ENCODE data around the gene LAG3.

- no peak for TF ChIP-seq ZFX (IDR thresholded peaks at IDR 0.05)
- TF ChIP-seq POLR2AphosphoS5 (IDR thresholded peaks at IDR 0.05; ENCODE audit: low read depth, low read length): no peak
- TF ChIP-seq POLR2A (IDR thresholded peaks at IDR 0.05; ENCODE audit: borderline replicate concordance, extremely low read depth, insufficient read depth, insufficient read length): no peak
- TF ChIP-seq CTCF (IDR thresholded peaks at IDR 0.05 in 2 of 3, conservative IDR thresholded peaks at IDR 0.05 in 1 of 3; ENCODE audit: borderline replicate concordance in 1 of 3, insufficient read depth in 1 of 3, low read depth in 2 of 3, low read length in 2 of 3): no peak
- no peak for TF ChIP-seq TCF7L2 (IDR thresholded peaks at IDR 0.05; ENCODE audit: borderline replicate concordance, extremely low read depth, insufficient read depth, insufficient read length)
- no peak for TF ChIP-seq REST (IDR thresholded peaks at IDR 0.05; ENCODE audit: low read depth)
- no peak for TF ChIP-seq SP1 (IDR thresholded peaks at IDR 0.05; ENCODE audit: low read depth)
- no peak for TF ChIP-seq JUND (IDR thresholded peaks at IDR 0.05)
- no peak for TF ChIP-seq EZH2 (IDR thresholded peaks at IDR 0.05)
- TF ChIP-seq CEBPB (IDR thresholded peaks at IDR 0.05; ENCODE audit: low read depth): no peak
- TF ChIP-seq RAD21 (IDR thresholded peaks at IDR 0.05; ENCODE audit: low read depth): no peak
- no peak for TF ChIP-seq EZH2phosphoT487 (IDR thresholded peaks at IDR 0.05; ENCODE audit: borderline replicate concordance)
- TF ChIP-seq YY1 (IDR thresholded peaks at IDR 0.05; ENCODE audit: extremely low read depth, insufficient replicate concordance, low read depth, low read length): no peak
These were observed 10.7 kb downstream of the LAG3 start for GRCh38 chr12:6782850-6783566.

All from HCT116 (cell line).